ENCODE results near the gene TBXT. TPM values are rescaled to one million over a fixed set of nuclear protein-coding genes. Genes with fewer than 3 reads are reported as not detected.

Gene TBXT
- total and polyA plus RNA-seq, 2 of the 8 experiments (the other 6 are each of a cell fraction or from before 2014, with no cell fraction given) = 0.18 to 0.24 TPM

DNA sequence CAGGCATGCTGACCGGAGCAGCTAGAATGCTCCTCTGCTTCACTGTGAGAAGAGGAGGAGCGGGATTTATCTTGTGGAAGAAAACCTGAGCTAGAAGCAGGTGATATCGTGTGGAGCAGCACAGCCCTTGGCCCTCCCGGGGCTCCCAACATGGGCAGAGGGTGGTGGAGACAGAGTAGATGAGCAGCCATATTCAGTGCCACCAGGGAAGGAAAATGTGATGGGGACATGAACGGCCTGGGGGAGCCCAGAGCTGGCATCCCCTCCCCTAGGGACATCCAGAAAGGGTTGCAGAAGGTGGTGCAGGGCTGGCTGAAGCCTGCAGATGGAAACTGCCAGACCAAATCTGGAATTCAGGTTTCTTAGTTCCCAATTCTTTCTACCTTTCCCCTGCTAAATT, 24.9 kb upstream of the TBXT start:
- Histone ChIP-seq H4K8ac (ENCODE audit: extremely low read depth, insufficient read depth, low read length) (no peak overlapping the region), H4K5ac (ENCODE audit: insufficient read length, low read depth, low read length) (no peak overlapping the region), H3K79me2 (ENCODE audit: control insufficient read depth in 1 of 2, insufficient read depth in 2 of 2, low read length in 2 of 2) (no peaks in the 10 kb centered on the region), H3K4me1 (replicated peaks in 1 of 4; ENCODE audit: control insufficient read depth in 3 of 4, insufficient read depth in 4 of 4, low read length in 3 of 4) (peaks cover 0 to 4% (median under 1%) of the 10 kb centered on the region in 4 experiments; a peak in 2 of 7 replicates), H3K4ac (replicated peaks; ENCODE audit: insufficient read length, low read depth, low read length) (no peak overlapping the region), H2BK12ac (ENCODE audit: low read depth, low read length) (no peak overlapping the region), H2AK5ac (ENCODE audit: low read depth, low read length) (no peak overlapping the region), H3K23me2 (ENCODE audit: low read depth, low read length) (no peaks in the 10 kb centered on the region; the same call in 1 of the 2 replicates), H3K56ac (replicated peaks; ENCODE audit: insufficient read length, low read depth, low read length) (no peak overlapping the region), H3K9me3 (ENCODE audit: insufficient read depth in 2 of 2, low read depth in 1 of 2, low read length in 1 of 2) (no peaks in the 10 kb centered on the region), H2AFZ (ENCODE audit: low read length) (no peak overlapping the region), H3K79me1 (ENCODE audit: low read depth, low read length) (no peaks in the 10 kb centered on the region), H2BK5ac (ENCODE audit: low read depth, low read length) (no peak overlapping the region), H2BK120ac (replicated peaks; ENCODE audit: low read depth, low read length) (no peak overlapping the region), H3K23ac (ENCODE audit: insufficient read length) (no peak overlapping the region), H3K36me3 (ENCODE audit: control insufficient read depth in 2 of 4, insufficient read depth in 4 of 4, low read length in 3 of 4) (no peaks in the 10 kb centered on the region), H3K14ac (ENCODE audit: insufficient read length) (no peak overlapping the region), H3K27me3 (replicated peaks in 1 of 4; ENCODE audit: control insufficient read depth in 3 of 4, extremely low read depth in 1 of 4, insufficient read depth in 3 of 4, low read length in 3 of 4) (peaks cover 0 to 12% (median 4%) of the 10 kb centered on the region in 4 experiments; a peak in 3 of 7 replicates), H3K4me3 (ENCODE audit: extremely low read depth in 1 of 4, insufficient read depth in 2 of 4, low read depth in 3 of 4, low read length in 4 of 4) (no peak overlapping the region), H4K20me1 (replicated peaks in 1 of 2; ENCODE audit: control insufficient read depth in 1 of 2, insufficient read depth in 2 of 2, low read length in 2 of 2) (no peaks in the 10 kb centered on the region), H3K9ac (replicated peaks in 1 of 4; ENCODE audit: extremely low read depth in 1 of 4, low read depth in 3 of 4, low read length in 3 of 4) (no peak overlapping the region), H3K18ac (ENCODE audit: extremely low read depth, low read length) (no peak overlapping the region), H2BK20ac (ENCODE audit: low read length) (no peak overlapping the region), H2BK15ac (ENCODE audit: low read length) (no peak overlapping the region), H3K4me2 (ENCODE audit: insufficient read depth in 1 of 2, low read depth in 2 of 2, low read length in 2 of 2) (no peak overlapping the region), H4K91ac (replicated peaks; ENCODE audit: insufficient read length, low read length) (no peak overlapping the region), H3K27ac (ENCODE audit: low read depth, low read length) (no peak overlapping the region)
- DNase-seq (ENCODE audit: low read depth in 1 of 2, low spot score in 2 of 2) (no peak), FAIRE-seq (no peak)
- CTCF ChIA-PET (ENCODE audit: partially characterized antibody) = no interaction called here
- POLR2A ChIA-PET (ENCODE audit: partially characterized antibody) = no interaction called here
- no peak for TF ChIP-seq CBX8 (IDR thresholded peaks at IDR 0.05; ENCODE audit: borderline replicate concordance, low read depth, low read length)
- no peak for TF ChIP-seq YY1 (IDR thresholded peaks at IDR 0.05; ENCODE audit: low read depth, low read length)
- no peak for TF ChIP-seq NRF1 (IDR thresholded peaks at IDR 0.05; ENCODE audit: low read depth, low read length)
- WGBS, 2 experiments (ENCODE audit: extremely low coverage in 1 of 2, insufficient coverage in 1 of 2, insufficient read length in 1 of 2, insufficient replicate concordance in 2 of 2, low coverage in 1 of 2, low lambda C conversion rate in 2 of 2, missing lambda C conversion rate in 1 of 2) = 99% methylated on average over 5 of the region's 5 CpGs; no CpG with 5 or more reads in 1 of the 2 experiments

Data from H1 (cell line).